Right lobe of liver (tissue), 4 donors: ENCODE measurements around the gene TAX1BP3.

ENCODE experiments used
- POLR2A ChIP-seq: fragments of 450-650 bp; IDR thresholded peaks from one replicate; pipeline ENCODE4 v1.6.1; 2017; ENCODE audit warnings: antibody characterized with exemption, mild to moderate bottlenecking
- TF ChIP-seq, protein P1 (sequence below), 4 donors: fragments of 200-600 bp in 3 of 4; fragments of 450-650 bp in 1 of 4; IDR thresholded peaks; one replicate each; pipeline versions ENCODE4 v1.5.1 to v1.8.0; 2016 to 2022; ENCODE audit warnings: antibody characterized with exemption in 4 of 4, mild to moderate bottlenecking in 2 of 4
- donor health status: DM: no; HTN: no; CAD: no.
- donor health status: DM: no; HTN: no; CAD: no.
- donor health status: DM: no; HTN: yes; CAD: no.

DNA sequence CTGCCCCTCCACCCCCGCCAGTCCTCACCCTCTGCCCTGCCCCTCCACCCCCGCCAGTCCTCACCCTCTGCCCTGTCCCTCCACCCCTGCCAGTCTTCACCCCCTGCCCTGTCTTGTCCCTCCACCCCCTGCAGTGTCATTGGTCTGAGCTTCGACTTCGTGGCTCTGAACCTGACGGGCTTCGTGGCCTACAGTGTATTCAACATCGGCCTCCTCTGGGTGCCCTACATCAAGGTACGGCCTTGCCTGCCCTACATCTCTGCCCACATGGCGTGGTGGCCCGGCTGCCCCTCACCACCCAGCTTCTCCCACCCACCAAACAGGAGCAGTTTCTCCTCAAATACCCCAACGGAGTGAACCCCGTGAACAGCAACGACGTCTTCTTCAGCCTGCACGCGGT is 12.0 kb downstream of the TAX1BP3 start:
- TF ChIP-seq, protein P1, sequence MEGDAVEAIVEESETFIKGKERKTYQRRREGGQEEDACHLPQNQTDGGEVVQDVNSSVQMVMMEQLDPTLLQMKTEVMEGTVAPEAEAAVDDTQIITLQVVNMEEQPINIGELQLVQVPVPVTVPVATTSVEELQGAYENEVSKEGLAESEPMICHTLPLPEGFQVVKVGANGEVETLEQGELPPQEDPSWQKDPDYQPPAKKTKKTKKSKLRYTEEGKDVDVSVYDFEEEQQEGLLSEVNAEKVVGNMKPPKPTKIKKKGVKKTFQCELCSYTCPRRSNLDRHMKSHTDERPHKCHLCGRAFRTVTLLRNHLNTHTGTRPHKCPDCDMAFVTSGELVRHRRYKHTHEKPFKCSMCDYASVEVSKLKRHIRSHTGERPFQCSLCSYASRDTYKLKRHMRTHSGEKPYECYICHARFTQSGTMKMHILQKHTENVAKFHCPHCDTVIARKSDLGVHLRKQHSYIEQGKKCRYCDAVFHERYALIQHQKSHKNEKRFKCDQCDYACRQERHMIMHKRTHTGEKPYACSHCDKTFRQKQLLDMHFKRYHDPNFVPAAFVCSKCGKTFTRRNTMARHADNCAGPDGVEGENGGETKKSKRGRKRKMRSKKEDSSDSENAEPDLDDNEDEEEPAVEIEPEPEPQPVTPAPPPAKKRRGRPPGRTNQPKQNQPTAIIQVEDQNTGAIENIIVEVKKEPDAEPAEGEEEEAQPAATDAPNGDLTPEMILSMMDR (IDR thresholded peaks at IDR 0.05) = no peak
- TF ChIP-seq POLR2A = no peak
